ENCODE measurements around the gene CFLAR.

CFLAR gene

GRCh38 chr2:201216918-201217317 is 101.0 kb downstream of the CFLAR start:
- DNase-seq (ENCODE audit: low spot score): no peak

GRCh38 chr2:201218780-201219179 is 102.8 kb downstream of the CFLAR start:
- no peak for DNase-seq (ENCODE audit: low spot score)

DNA sequence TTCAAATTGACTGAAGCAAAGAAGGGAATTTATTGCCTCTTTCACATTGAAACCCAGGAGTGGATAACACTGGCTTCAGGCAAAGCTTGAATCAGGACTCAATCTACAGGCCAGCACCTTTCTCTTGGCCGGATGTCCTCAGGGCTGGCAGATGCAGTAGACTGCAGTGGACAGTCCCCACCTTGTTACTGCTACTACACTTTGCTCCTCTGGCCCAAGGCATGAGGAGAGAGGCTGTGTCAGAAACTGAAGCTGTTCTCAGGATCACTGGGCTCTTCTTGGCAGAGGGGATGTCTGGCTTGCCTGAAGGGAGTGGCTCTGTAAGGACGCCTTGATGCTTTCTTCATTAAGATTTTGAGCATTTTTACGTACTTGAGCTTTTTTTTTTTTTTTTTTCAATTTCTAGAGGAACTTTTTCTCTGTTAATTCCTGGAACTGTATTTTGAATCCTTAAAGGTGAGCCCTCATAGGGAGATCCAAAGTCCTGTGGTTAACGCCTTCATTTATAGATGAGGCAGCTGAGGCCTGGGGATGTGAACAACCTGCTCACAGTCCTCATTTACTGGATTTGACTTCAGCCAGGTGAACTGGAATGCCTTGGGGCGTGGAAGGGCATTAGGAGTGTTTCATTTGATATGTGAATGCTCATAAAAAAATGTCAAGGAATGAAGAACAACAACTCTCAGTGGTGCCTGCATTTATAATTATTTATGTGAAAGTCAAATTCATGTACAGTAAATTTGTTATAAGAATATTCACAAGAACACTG is 103.5 kb downstream of the CFLAR start:
- no peak for DNase-seq (ENCODE audit: low spot score)

DNA sequence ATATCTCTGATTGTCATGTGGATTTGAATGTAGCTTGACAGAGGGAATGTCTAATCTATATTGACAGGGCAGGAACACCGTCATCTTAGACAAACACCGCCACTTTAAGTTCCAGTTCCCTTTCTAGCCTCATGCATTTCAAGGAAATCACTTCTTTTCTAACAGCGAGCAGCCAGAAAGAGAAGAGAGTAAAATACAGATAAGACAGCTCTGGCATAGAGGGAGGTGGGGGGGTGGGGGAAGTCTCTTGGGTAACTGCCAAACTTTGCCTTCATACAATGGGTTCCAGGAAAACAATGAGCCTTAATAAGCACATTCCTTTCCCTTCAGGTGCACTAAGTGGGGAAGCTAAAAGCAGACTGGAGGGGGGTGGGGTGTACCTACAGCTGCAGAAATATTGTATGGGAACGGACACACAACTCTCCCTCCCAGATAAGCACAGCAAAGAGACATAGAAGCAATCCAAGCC is 104.2 kb downstream of the CFLAR start:
- no peak for DNase-seq (ENCODE audit: low spot score)

DNA sequence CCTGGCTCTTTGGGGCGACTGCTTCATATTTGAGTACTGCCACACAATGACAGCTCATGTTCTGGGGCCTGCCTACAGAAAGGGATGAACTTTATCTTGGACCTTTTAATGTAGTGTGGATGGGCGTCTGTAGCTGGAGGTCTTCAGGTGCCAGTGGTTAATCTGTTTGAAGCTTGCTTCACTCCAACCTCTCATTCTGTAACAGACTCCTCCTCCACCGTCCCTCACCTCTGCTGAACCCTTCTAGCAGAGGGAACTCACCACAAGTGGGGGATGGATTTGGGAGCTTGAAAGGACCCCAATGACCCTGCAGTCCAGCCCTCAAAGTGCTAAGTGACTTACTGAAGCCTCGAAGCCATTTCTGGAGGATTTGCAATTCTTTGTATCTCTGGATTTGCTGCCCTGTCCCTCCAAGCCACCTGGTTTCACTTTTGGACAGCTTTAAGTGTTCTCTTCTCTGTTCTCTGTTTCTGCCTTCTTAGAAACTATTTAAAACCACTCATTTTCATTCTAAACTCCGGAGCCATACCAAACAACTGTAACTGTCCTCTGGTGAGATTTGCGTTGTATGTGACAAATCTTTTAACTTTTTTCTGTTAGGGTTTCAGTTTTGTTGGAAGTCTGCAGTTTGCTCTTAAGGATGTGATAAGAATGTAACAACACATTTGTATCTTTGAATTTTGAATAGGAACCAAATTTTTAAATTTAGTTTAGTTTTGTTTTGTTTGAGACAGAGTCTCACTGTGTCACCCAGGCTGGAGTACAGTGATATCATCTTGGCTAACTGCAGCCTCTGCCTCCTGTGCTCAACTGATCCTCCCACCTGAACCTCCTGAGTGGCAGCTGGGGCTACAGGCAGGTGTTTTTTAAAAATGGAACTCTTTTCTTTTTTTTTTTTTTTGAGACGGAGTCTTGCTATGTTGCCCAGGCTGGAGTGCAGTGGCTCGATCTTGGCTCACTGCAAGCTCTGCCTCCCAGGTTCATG is 107.4 kb downstream of the CFLAR start:
- DNase-seq (ENCODE audit: low spot score): no peak

Measured in HuH-7.5 (cell line).